Smooth muscle cell (in vitro differentiated cells): ENCODE measurements around the gene CDH13. TPM values are rescaled to one million over a fixed set of nuclear protein-coding genes. Genes with fewer than 3 reads are reported as not detected.

Experiments
- DNase-seq: peaks from one replicate; lab custom pipeline; 2025; ENCODE audit not compliant: unreplicated experiment; lab: John Stamatoyannopoulos, UW
- H2AFZ ChIP-seq: fragments of 200-600 bp; sonication (generic); 2 replicates; pipeline ENCODE4 v1.6.0; 2016; ENCODE audit warnings: antibody characterized with exemption, low read depth, mild to moderate bottlenecking
- H3F3A ChIP-seq: fragments of 200-600 bp; sonication (generic); 2 replicates; pipeline ENCODE4 v1.6.0; 2017; ENCODE audit warnings: antibody characterized with exemption, low read depth
- H3K27ac ChIP-seq: fragments of 200-600 bp; sonication (generic); 2 replicates; pipeline ENCODE4 v1.5.1; 2016; ENCODE audit warnings: low read depth, mild to moderate bottlenecking
- H3K27me3 ChIP-seq: fragments of 200-600 bp; sonication (generic); 2 replicates; pipeline ENCODE4 v1.6.1; 2016; ENCODE audit warnings: low read depth, mild to moderate bottlenecking
- H3K36me3 ChIP-seq: fragments of 200-600 bp; sonication (generic); 2 replicates; pipeline ENCODE4 v1.5.1; 2016; ENCODE audit warnings: low read depth
- H3K4me1 ChIP-seq: fragments of 200-600 bp; sonication (generic); 2 replicates; pipeline ENCODE4 v1.5.1; 2016; ENCODE audit warnings: low read depth
- H3K4me2 ChIP-seq: fragments of 200-600 bp; sonication (generic); 2 replicates; pipeline ENCODE4 v1.6.0; 2016; ENCODE audit warnings: mild to moderate bottlenecking
- H3K4me3 ChIP-seq: fragments of 200-600 bp; sonication (generic); 2 replicates; pipeline ENCODE4 v1.5.1; 2016; ENCODE audit warnings: mild to moderate bottlenecking
- H3K79me2 ChIP-seq: fragments of 200-600 bp; sonication (generic); 2 replicates; pipeline ENCODE4 v1.6.0; 2016; ENCODE audit warnings: low read depth, mild to moderate bottlenecking
- H3K9ac ChIP-seq: fragments of 200-600 bp; sonication (generic); 2 replicates; pipeline ENCODE4 v1.6.0; 2016; ENCODE audit warnings: low read depth
- H3K9me3 ChIP-seq: fragments of 200-600 bp; sonication (generic); replicated peaks from 2 replicates; pipeline ENCODE4 v1.5.1; 2016; ENCODE audit warnings: low read depth
- H4K20me1 ChIP-seq: fragments of 200-600 bp; sonication (generic); 2 replicates; pipeline ENCODE4 v1.6.0; 2016; ENCODE audit warnings: low read depth
- CTCF ChIP-seq: fragments of 200-600 bp; sonication (generic); IDR thresholded peaks from 2 replicates; pipeline ENCODE4 v1.5.1; 2017; ENCODE audit warnings: borderline replicate concordance, mild to moderate bottlenecking, antibody characterized with exemption; ENCODE audit not compliant: insufficient read depth, poor library complexity, severe bottlenecking
- WGBS: methylation state at CpG from one replicate; pipeline ENCODE4 v1.1.7; 2016; ENCODE audit warnings: low lambda C conversion rate; 5-methylcytosine and 5-hydroxymethylcytosine counted together
- polyA plus RNA-seq: library from polyadenylated mRNA; unstranded; fragments of >200 nt; fragmentation: Nextera tagmentation; extraction: Ambion mirVana; gene quantifications from 2 replicates; pipeline ENCODE4 v1.2.1, GENCODE V29; 2016
- total RNA-seq: library from RNA; depleted of rRNA; stranded (reverse); fragments of >200 nt; gene quantifications from 2 replicates; pipeline ENCODE4 v1.2.3, GENCODE V29; 2014

Gene CDH13
- total and polyA plus RNA-seq, 2 experiments from 2014 or later = 12.1 to 32.2 TPM

GRCh38 chr16:83160287-83161020 is 533.7 kb downstream of the CDH13 start:
- no peak overlapping the region for H3K4me2 ChIP-seq
- no peaks in the 10 kb centered on the region for H3F3A ChIP-seq
- H3K9me3 ChIP-seq = no peaks in the 10 kb centered on the region
- no peaks in the 10 kb centered on the region for H3K36me3 ChIP-seq
- no peak overlapping the region for H3K9ac ChIP-seq
- no peaks in the 10 kb centered on the region for H3K79me2 ChIP-seq
- H3K27ac ChIP-seq = no peak overlapping the region
- H2AFZ ChIP-seq = no peak overlapping the region
- TF ChIP-seq CTCF = no peak
- no peaks in the 10 kb centered on the region for H3K27me3 ChIP-seq
- 90% methylated on average over 7 of the region's 7 CpGs for WGBS
- H3K4me1 ChIP-seq = no peaks in the 10 kb centered on the region
- no peak overlapping the region for H3K4me3 ChIP-seq
- no peaks in the 10 kb centered on the region for H4K20me1 ChIP-seq
- DNase-seq = no peak

- no peak for DNase-seq
- H2AFZ ChIP-seq = no peak overlapping the region
- no peak overlapping the region for H3K9ac ChIP-seq
- no peak overlapping the region for H3K4me3 ChIP-seq
- H3K36me3 ChIP-seq = no peaks in the 10 kb centered on the region
- no peak overlapping the region for H3K4me2 ChIP-seq
- no peak for TF ChIP-seq CTCF
- no peaks in the 10 kb centered on the region for H3K27me3 ChIP-seq
- H3K9me3 ChIP-seq = no peaks in the 10 kb centered on the region
- H3K4me1 ChIP-seq = no peaks in the 10 kb centered on the region
- 91% methylated on average over 2 of the region's 2 CpGs for WGBS
- H3F3A ChIP-seq = no peaks in the 10 kb centered on the region
- H3K27ac ChIP-seq = no peak overlapping the region
- H4K20me1 ChIP-seq = no peaks in the 10 kb centered on the region
- H3K79me2 ChIP-seq = no peaks in the 10 kb centered on the region
Measured at GRCh38 chr16:83162791-83163190, 536.0 kb downstream of the CDH13 start.

GRCh38 chr16:83164816-83165215 is 538.0 kb downstream of the CDH13 start:
- Histone ChIP-seq H3K4me3 (no peak overlapping the region), H3K27me3 (no peaks in the 10 kb centered on the region), H3K36me3 (no peaks in the 10 kb centered on the region), H3K9ac (no peak overlapping the region), H3K27ac (no peak overlapping the region), H3F3A (no peaks in the 10 kb centered on the region), H3K79me2 (no peaks in the 10 kb centered on the region), H3K4me2 (no peak overlapping the region), H4K20me1 (no peaks in the 10 kb centered on the region), H2AFZ (no peak overlapping the region), H3K9me3 (no peaks in the 10 kb centered on the region), H3K4me1 (no peaks in the 10 kb centered on the region)
- no peak for TF ChIP-seq CTCF
- WGBS = 92% methylated on average over 3 of the region's 3 CpGs
- DNase-seq = no peak

- DNase-seq = no peak
- H3K79me2 ChIP-seq = no peaks in the 10 kb centered on the region
Measured at GRCh38 chr16:83171396-83171795, 544.6 kb downstream of the CDH13 start.

More at GRCh38 chr16:83171396-83171795, 544.6 kb downstream of the CDH13 start:
- no peak overlapping the region for H2AFZ ChIP-seq
- no peak for TF ChIP-seq CTCF
- H3K4me3 ChIP-seq = no peak overlapping the region
- 85% methylated on average over 3 of the region's 3 CpGs for WGBS
- no peaks in the 10 kb centered on the region for H4K20me1 ChIP-seq
- H3F3A ChIP-seq = no peaks in the 10 kb centered on the region
- H3K9me3 ChIP-seq = no peaks in the 10 kb centered on the region
- H3K4me1 ChIP-seq = no peaks in the 10 kb centered on the region
- no peaks in the 10 kb centered on the region for H3K36me3 ChIP-seq
- H3K4me2 ChIP-seq = no peak overlapping the region
- no peaks in the 10 kb centered on the region for H3K27me3 ChIP-seq
- H3K9ac ChIP-seq = no peak overlapping the region
- no peak overlapping the region for H3K27ac ChIP-seq
